A549 (cell line): ENCODE measurements around the gene GPR173.

Experiments used
- CBX8 ChIP-seq: fragments of 200-600 bp; sonication (generic); IDR thresholded peaks from 2 replicates; pipeline ENCODE4 v1.6.1; 2016
- CTCF ChIP-seq: fragments of >200 bp; sonication (Bioruptor Twin); formaldehyde crosslinking; IDR thresholded peaks from 3 replicates; pipeline ENCODE4 v1.5.1; 2016
- EP300 ChIP-seq, 2 experiments: fragments of >200 bp; sonication (Bioruptor Twin); formaldehyde crosslinking; IDR thresholded peaks; 2 replicates in 1 of 2; 3 replicates in 1 of 2; pipeline ENCODE4 v1.6.1; 2016 to 2017
- HOXB5 ChIP-seq: fragments of 250-450 bp; sonication (Bioruptor Pico); IDR thresholded peaks from 2 replicates; pipeline ENCODE4 v1.5.0; 2020; ENCODE audit warnings: mild to moderate bottlenecking, moderate library complexity
- JUN ChIP-seq, 2 experiments: fragments of >200 bp; sonication (Bioruptor Twin); formaldehyde crosslinking; IDR thresholded peaks; 2 replicates in 1 of 2; 3 replicates in 1 of 2; pipeline ENCODE4 v1.6.1; 2016 to 2017
- NR3C1 ChIP-seq: fragments of >200 bp; sonication (Bioruptor Twin); formaldehyde crosslinking; IDR thresholded peaks from 3 replicates; pipeline ENCODE4 v1.6.1; 2017
- POLR2A ChIP-seq: IDR thresholded peaks from 2 replicates; pipeline ENCODE4 v1.6.1; 2012; ENCODE audit warnings: mild to moderate bottlenecking, low read length
- TF ChIP-seq, protein P1 (sequence below): fragments of 250-450 bp; sonication (Bioruptor Pico); IDR thresholded peaks from 2 replicates; pipeline ENCODE4 v1.5.0; 2020; ENCODE audit warnings: low read depth, mild to moderate bottlenecking, moderate library complexity
- TF ChIP-seq, protein P2 (sequence below): IDR thresholded peaks from 2 replicates; pipeline ENCODE4 v1.6.1; 2012

- no peak for TF ChIP-seq CTCF
- TF ChIP-seq NR3C1: no peak
- no peak for TF ChIP-seq JUN (IDR thresholded peaks at IDR 0.05)
- no peak for TF ChIP-seq CBX8
- no peak for TF ChIP-seq EP300 (IDR thresholded peaks at IDR 0.05)
- TF ChIP-seq, protein P1, sequence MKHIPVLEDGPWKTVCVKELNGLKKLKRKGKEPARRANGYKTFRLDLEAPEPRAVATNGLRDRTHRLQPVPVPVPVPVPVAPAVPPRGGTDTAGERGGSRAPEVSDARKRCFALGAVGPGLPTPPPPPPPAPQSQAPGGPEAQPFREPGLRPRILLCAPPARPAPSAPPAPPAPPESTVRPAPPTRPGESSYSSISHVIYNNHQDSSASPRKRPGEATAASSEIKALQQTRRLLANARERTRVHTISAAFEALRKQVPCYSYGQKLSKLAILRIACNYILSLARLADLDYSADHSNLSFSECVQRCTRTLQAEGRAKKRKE (CRISPR knock-in tag): no peak
- TF ChIP-seq, protein P2, sequence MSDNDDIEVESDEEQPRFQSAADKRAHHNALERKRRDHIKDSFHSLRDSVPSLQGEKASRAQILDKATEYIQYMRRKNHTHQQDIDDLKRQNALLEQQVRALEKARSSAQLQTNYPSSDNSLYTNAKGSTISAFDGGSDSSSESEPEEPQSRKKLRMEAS: no peak
- no peak for TF ChIP-seq HOXB5 (CRISPR knock-in tag)
- TF ChIP-seq POLR2A: no peak
These were observed 6.8 kb downstream of the GPR173 start for GRCh38 chrX:53055244-53055849.
